ES-I3 (cell line): ENCODE measurements around the gene JPH2.

Source experiments
- H3K36me3 ChIP-seq: 2 replicates; pipeline ENCODE4 v1.6.1; 2013; ENCODE audit warnings: mild to moderate bottlenecking, low read length, control low read depth, moderate library complexity; ENCODE audit not compliant: insufficient read depth
- H3K4me1 ChIP-seq: 2 replicates; pipeline ENCODE4 v1.6.1; 2013; ENCODE audit warnings: mild to moderate bottlenecking, control low read depth, low read length; ENCODE audit not compliant: insufficient read depth
- H3K9ac ChIP-seq: 2 replicates; pipeline ENCODE4 v1.6.1; 2013; ENCODE audit warnings: low read depth, mild to moderate bottlenecking, low read length, moderate library complexity
- H3K9me3 ChIP-seq: 2 replicates; pipeline ENCODE4 v1.6.1; 2013; ENCODE audit warnings: mild to moderate bottlenecking, low read length, moderate library complexity; ENCODE audit not compliant: control insufficient read depth, insufficient read depth

The JPH2 gene

DNA sequence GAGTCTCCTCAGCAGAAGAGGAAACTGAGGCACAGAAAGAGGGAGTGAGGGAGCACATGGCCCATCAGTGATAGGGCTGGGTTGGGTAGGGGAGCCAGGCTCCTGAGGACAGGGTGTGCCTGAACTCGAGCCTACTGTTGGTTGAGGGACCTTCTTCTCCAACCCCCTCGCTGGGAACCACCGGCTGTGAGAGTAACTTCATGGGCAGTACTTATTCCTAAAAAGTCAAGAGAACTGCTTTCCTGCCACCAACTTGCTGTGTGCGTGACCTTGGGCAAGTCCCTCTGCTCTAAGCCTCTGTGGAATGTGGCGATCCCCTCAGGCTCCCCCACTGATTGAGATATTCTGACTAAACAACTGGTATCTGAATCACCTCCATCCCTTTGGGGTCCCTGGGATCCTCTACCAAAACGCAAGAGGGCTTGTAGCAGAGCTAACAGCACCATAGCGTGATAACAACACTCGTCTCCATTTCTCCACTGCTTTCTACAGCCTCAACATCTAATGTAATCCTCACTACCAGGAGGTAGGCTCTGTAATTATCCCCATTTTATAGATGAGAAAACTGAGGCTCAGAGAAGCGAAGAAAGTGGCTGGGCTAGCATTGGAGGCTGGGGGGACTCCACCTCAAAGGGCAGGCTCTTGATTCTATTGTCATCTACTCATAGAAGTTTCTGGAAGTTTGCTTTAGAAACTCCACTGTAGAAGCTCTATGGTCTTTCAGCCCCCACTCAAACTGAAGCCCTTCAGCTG, 76.0 kb downstream of the JPH2 start:
- Histone ChIP-seq H3K9me3 (peaks cover 3% of the 10 kb centered on the region; the same call in 1 of the 2 replicates), H3K36me3 (no peaks in the 10 kb centered on the region), H3K4me1 (peaks cover 3% of the 10 kb centered on the region; the same call in 1 of the 2 replicates), H3K9ac (no peak overlapping the region)

DNA sequence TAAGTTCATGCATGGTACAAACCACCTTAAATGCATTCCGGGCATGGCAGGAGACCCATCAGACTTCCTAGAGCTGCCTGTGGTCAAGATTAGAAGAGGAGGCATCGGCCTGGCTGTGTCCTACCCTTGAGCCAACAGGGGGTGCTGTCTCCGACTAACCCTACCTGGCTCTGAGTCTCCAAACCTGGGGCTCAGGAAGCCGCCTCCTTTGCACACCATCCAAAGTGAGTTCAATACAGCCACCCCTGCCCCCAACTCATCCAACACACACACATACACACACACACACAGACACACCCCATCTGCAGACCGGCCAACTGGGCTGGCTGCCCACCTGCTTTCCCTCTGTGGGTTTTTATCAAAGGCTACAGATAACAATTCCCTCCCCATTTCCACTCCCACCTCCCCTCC, 77.0 kb downstream of the JPH2 start:
- no peaks in the 10 kb centered on the region for H3K36me3 ChIP-seq
- no peak overlapping the region for H3K9ac ChIP-seq
- peaks cover 3% of the 10 kb centered on the region; the same call in 1 of the 2 replicates for H3K4me1 ChIP-seq
- peaks cover 3% of the 10 kb centered on the region; the same call in 1 of the 2 replicates for H3K9me3 ChIP-seq

DNA sequence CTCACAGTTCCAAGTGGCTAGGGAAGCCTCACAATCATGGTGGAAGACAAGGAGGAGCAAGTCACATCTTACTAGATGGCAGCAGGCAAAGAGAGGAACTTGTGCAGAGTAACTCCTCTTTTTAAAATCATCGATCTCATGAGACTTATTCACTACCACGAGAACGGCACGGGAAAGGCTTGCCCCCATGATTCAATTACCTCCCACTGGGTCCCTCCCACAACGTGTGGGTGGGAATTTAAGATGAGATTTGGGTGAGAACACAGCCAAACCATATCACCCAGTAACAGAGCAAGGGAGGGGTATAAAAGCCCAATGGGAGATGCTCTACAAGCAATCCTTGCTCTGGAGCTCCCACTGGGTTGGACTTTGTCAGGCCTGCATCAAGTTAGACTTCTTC, 80.4 kb downstream of the JPH2 start:
- Histone ChIP-seq H3K4me1 (no peaks in the 10 kb centered on the region), H3K36me3 (no peaks in the 10 kb centered on the region), H3K9ac (no peak overlapping the region), H3K9me3 (peaks cover 3% of the 10 kb centered on the region; the same call in 1 of the 2 replicates)

- Histone ChIP-seq H3K4me1 (no peaks in the 10 kb centered on the region), H3K9ac (no peak overlapping the region), H3K36me3 (no peaks in the 10 kb centered on the region), H3K9me3 (peaks cover 3% of the 10 kb centered on the region; the same call in 1 of the 2 replicates)
These were observed 82.0 kb downstream of the JPH2 start for GRCh38 chr20:44104798-44105517.

DNA sequence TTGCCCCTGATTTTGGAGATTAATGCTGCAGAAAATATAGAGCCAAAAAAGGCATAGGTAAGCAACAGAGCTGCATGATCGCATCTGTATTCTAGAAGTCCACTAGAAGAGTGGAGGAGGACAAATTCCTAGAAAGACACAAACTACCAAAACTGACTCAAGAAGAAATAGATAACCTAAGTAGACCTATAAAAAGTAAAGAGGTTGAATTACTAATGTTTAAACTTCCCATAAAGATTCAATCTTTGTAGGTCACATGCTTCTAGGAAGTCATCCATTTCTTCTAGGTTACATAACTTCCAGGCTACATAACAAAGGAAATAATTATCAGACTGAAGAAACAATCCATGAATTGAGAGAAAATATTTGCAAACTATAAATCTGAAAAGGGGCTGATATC, 84.4 kb downstream of the JPH2 start:
- no peak overlapping the region for H3K9ac ChIP-seq
- peaks cover 3% of the 10 kb centered on the region; the same call in 1 of the 2 replicates for H3K9me3 ChIP-seq
- no peaks in the 10 kb centered on the region for H3K4me1 ChIP-seq
- no peaks in the 10 kb centered on the region; the same call in 1 of the 2 replicates for H3K36me3 ChIP-seq

- Histone ChIP-seq H3K9ac (no peak overlapping the region), H3K9me3 (no peaks in the 10 kb centered on the region), H3K36me3 (no peaks in the 10 kb centered on the region; the same call in 1 of the 2 replicates), H3K4me1 (no peaks in the 10 kb centered on the region)
These were observed 87.2 kb downstream of the JPH2 start for GRCh38 chr20:44099832-44100231.

- H3K36me3 ChIP-seq = no peaks in the 10 kb centered on the region; the same call in 1 of the 2 replicates
- no peak overlapping the region for H3K9ac ChIP-seq
- H3K4me1 ChIP-seq = no peaks in the 10 kb centered on the region
- no peaks in the 10 kb centered on the region for H3K9me3 ChIP-seq
These were observed 88.3 kb downstream of the JPH2 start for GRCh38 chr20:44098657-44099056.

- no peak overlapping the region for H3K9ac ChIP-seq
- H3K4me1 ChIP-seq = no peaks in the 10 kb centered on the region
- H3K36me3 ChIP-seq = no peaks in the 10 kb centered on the region; the same call in 1 of the 2 replicates
- H3K9me3 ChIP-seq = no peaks in the 10 kb centered on the region
These were observed 88.7 kb downstream of the JPH2 start for GRCh38 chr20:44098256-44098630.

DNA sequence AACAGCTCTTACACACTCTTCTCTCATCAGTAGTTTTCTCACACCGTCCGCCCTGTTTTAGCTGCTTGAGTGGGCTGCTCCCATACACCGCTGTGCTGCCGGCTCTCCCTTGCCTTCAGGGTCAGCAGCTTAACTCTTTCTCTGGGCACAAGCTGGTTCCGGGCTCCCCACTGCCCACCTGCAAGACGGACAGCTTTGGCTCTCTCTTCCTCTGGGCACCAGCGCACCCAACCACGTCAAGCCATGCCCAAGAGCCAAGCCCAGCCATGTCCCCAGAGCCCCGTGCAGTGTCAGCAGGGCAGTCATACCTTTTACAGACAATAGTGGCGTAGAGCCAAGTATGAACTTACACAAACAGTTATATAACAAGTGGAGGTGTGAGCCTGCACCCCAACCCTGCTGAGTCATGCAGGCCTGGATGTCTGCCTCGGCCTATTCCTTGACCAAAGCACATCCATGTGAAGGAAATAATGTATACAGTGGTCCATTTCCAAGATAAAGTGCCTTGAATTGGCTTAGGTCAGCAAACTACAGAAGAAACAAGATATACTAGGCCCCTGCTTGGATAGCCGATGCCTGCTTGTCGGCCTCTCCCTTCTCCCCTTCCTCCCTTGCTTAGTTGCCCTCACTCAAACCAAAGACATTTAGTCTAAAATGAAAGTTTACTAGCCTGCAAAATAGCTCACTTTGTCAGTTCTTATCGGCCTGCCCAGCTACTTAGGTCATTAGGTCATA, 89.3 kb downstream of the JPH2 start:
- Histone ChIP-seq H3K9me3 (no peaks in the 10 kb centered on the region), H3K9ac (no peak overlapping the region), H3K36me3 (no peaks in the 10 kb centered on the region; the same call in 1 of the 2 replicates), H3K4me1 (no peaks in the 10 kb centered on the region)

DNA sequence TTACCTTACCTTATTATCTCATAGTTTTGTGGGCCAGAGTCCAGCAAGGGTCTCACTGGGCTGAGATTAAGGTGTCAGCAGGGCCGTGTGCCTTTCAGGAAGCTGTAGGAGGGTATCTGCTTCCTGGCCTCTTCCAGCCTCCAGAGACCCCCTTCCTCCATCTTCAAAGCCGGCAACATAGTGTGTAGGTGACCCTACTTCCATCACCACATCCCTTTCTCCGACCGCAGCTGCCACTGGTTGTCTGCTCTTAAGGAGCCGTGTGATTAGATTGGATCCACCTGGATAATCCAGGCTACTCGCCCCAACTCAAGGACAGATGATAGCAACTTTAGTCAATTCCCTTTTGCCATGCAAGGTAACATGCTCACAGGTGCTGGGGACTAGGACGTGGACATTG, 91.2 kb downstream of the JPH2 start:
- H3K4me1 ChIP-seq = no peaks in the 10 kb centered on the region
- H3K9me3 ChIP-seq = no peaks in the 10 kb centered on the region; the same call in 1 of the 2 replicates
- H3K36me3 ChIP-seq = no peaks in the 10 kb centered on the region; the same call in 1 of the 2 replicates
- H3K9ac ChIP-seq = no peak overlapping the region

GRCh38 chr20:44093249-44093582, 93.8 kb downstream of the JPH2 start:
- Histone ChIP-seq H3K36me3 (no peaks in the 10 kb centered on the region; the same call in 1 of the 2 replicates), H3K9ac (no peak overlapping the region), H3K9me3 (no peaks in the 10 kb centered on the region; the same call in 1 of the 2 replicates), H3K4me1 (no peaks in the 10 kb centered on the region)

DNA sequence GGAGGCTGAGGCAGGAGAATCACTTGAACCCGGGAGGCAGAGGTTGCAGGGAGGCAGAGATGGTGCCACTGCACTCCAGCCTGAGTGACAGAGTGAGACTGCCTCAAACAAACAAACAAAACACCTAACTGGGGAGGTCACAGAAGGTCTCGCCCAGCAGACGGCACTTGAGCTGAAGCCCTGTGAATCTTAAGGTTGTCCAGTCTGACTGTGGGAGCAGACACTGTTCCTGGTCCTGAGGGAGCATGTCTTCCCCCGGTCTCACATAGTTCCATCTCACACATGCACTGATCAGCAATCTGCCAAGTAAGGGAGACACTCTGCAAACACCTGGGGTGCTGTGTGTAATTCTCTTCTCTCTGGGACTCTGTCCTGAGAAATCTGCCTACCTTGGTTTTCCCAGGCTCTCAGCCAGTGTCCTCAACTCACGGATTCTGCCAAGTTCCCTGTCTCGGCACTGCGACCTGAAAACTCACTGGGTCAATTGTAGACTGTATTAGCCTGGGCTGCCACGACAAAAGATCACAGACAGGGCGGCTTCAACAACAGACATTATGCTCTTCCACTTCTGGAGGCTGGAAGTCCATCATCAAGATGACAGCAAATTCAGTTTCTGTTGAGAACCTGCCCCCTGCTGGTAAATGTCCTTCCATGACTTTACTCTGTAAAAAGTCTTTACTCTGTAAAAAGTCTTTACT, 94.3 kb downstream of the JPH2 start:
- Histone ChIP-seq H3K4me1 (no peaks in the 10 kb centered on the region), H3K9ac (no peak overlapping the region), H3K36me3 (no peaks in the 10 kb centered on the region), H3K9me3 (no peaks in the 10 kb centered on the region; the same call in 1 of the 2 replicates)

DNA sequence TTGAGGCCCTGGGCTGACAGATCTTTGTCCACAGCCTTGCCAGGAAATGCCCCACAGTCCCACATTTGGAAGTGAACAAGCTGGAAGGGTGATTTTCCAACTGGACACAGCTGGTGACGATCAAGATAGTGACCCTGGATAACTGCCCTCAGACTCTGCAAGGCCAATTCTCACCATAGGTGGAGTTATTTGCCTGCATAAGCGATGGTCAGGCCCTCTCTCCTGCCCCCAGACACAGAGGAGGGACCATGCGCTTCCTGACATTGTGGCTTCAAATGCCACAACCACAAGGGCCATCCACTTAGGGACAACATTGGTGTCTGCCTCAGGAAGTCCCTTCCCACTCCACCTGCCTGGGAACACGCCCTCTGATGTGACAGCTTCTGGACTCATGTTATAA, 96.0 kb downstream of the JPH2 start:
- no peaks in the 10 kb centered on the region for H3K4me1 ChIP-seq
- no peak overlapping the region for H3K9ac ChIP-seq
- no peaks in the 10 kb centered on the region for H3K36me3 ChIP-seq
- H3K9me3 ChIP-seq = no peaks in the 10 kb centered on the region; the same call in 1 of the 2 replicates
